HK-2 (cell line): ENCODE results near the gene SLC39A3.

Source experiments
- DNase-seq: peaks from one replicate; pipeline ENCODE4 v3.0.0-alpha.2; 2018; ENCODE audit not compliant: unreplicated experiment

Gene SLC39A3

DNA sequence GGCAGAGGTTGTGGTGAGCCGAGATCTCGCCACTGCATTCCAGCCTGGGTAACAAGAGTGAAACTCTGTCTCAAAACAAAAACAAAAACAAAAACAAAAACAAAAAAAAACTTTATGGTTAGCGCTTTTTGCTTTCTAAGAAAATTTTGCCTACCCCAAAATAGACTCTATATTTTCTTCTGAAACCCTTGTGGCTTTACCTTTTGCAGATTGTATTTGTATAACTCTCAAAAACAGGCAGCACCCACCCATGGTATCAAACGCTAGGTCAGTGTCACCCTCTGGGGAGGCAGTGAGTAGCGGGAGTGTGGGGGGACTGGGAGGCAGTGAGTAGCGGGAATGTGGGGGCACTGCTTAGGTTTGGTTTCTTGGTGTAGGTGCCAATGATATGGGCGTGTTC is 7.5 kb upstream of the SLC39A3 start:
- no peak for DNase-seq

DNA sequence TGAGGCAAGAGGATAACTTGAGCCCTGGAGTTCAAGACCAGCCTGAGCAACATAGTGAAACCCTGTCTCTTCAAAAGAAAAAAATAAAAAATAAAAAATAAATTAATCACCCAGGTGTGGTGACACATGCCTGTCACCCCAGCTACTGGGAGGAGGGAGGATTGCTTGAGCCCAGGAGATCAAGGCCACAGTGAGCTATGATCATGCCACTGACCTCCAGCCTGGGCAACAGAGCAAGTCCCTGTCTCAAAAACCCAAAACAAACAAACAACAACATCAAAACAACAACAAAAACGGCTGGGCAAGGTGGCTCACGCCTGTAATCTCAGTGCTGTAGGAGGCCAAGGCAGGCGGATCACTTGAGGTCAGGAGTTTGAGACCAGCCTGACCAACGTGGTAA is 4.3 kb upstream of the SLC39A3 start:
- DNase-seq, result no peak

DNA sequence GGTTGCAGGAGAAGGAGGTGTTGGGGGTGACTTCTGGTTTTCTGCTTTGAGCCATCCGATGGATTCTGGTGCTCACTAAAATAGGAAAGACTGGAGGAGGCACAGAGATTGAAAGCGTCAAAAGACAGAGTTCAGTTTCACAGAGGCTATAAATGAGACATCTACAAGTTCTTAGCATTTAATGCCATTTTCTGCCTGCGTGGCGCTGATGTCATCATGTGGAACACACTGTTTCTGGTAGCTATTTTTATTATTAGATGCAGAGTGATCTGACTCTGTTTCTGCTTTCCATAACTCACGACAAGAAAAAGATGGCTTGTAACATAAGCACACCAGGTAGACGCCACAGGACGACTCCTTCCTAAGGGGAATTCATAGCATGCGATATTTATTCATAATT is 3.3 kb upstream of the SLC39A3 start:
- no peak for DNase-seq

DNA sequence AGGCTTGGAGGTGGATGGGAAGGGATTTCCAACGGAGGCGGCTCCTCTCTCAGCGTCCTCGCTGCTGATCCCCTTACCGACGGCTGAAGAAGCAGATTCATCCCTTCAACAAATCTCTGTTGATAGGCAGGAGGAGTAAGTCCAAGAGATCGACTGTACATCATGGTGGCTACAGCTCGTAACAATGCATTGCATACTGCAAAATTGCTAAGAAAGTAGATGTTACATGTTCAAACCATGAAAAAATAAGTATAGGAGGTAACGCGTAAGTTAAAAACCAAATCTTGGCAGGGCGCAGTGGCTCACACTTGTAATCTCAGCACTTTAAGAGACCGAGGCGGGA is 468 bp upstream of the SLC39A3 start:
- DNase-seq, result no peak

DNA sequence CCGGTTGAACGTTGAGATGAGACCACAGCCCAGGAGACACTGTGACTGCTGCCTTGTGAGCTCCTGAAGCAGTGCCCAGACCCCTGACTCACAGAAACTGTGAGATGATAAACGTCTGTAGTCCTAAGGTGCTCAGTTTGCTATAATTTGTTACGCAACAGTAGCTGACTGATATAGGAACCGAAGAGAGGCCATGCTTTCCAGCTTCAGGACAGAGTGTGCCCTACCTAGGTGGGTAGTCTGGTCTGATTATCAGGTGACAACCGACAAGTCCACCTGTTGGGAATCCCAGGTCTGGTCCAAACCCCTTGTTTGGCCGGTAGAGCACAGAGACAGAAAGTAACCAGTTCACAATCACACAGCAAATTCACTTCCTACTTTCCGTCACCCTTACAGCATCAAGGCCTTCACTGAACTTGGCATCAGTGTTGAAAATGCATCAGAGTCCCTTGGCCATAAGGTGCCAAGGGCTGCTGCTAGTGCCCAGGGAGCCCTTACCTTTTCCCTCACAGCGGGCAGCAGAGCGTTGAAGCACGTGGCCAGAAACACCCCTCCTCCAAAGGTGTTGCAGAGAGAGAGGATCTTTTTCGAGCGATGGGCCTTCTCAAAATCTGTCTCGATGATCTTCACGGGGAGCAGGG is 3.1 kb downstream of the SLC39A3 start:
- DNase-seq, result no peak

DNA sequence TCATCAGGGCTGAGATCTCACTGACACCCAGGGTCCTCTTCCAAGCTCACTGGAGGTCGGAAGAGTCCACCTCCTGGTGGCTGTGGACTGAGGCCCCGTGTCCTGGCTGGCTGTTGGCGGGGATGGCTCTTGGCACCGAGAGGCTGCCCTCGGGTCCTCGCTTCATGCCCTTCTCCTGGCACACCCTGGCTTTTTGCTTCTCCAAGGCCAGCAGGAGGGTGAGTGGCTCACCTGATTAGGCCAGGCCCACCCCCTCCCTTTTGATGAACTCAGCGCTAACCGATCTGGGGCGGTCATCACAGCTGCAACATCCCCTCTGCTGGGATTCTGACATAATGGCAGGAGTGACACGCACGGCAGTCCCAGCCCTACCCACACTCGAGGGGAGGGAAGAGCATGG is 4.4 kb downstream of the SLC39A3 start:
- no peak for DNase-seq

DNA sequence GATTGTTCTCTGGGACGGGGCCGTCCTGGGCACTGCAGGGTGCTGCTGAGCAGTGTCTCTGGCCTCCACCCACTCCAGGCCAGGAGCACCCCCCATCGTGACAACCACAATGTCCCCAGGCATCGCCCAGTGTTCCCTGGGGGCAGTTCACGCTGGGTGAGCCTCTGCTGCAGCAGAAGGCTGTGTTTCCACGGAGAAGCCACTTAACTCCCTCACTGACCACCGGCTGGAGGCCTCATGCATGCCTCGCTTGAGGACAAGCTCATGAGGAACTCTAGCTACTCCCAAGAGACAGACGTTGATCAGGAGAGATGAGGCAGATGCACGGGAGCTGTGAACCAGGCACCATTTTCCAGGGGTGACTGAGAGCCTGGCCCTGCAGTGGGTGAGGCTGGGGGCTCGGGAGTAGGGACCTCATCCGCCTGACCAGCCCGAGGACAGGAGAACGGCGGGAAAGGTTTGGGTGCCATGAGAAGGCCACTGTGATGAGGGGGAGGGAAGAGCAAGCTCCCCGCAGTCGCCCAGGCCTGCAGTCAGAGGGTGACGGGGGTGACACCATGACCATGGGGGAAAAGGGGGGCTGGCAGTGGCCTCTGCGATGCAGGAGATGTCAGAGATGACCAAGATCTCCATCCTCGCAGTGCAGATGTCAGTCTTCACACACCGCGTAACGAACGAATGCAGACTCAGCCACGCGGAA is 5.1 kb downstream of the SLC39A3 start:
- no peak for DNase-seq

DNA sequence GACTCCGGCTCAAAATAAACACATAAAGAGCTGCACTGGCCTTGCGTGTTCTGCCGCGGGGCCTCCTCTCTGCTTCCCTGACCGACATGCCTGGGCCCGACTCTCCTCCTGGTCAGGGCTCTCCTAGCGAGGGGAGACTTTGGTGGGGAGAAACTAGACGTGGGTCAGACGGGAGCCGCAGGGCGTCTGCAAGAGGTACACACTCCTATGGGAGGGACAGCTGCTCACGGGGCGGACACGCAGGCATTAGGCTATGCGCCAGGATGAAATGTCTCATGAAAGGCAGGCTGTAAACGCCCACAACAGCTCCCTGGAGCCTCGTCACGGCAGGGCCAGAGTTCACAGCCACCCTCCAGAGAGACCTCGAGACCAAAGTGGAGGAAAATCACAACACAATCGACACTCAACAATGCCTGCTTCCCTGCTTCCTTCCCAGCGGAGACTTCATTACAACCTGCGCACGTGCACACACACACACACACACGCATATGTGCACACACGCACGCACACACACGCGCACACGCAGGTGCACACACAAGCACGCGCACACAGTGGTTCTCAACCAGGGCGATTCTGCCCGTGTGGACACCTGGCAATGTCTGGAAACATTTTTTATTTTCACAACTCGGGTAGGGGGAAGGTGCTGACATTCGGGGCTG is 5.8 kb downstream of the SLC39A3 start:
- no peak for DNase-seq

DNA sequence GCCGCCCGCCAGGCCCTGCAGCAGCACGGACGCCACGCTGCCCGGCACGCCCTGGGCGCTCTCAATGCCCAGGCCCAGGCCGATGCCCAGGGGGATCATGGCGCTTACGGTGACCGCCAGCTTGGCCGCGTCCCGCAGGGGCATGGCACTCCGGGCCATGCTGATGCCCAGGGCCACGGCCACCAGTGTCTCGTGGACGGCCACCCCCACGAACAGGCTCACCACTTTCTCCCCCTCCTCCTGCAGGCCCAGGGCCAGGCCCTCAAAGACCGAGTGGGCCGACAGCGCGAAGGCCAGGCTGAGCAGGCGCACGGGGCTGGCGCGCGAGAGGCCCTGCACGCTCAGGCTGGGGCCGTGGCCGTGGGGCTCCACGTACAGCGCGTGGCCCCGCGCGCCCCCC is 6.9 kb downstream of the SLC39A3 start:
- no peak for DNase-seq

DNA sequence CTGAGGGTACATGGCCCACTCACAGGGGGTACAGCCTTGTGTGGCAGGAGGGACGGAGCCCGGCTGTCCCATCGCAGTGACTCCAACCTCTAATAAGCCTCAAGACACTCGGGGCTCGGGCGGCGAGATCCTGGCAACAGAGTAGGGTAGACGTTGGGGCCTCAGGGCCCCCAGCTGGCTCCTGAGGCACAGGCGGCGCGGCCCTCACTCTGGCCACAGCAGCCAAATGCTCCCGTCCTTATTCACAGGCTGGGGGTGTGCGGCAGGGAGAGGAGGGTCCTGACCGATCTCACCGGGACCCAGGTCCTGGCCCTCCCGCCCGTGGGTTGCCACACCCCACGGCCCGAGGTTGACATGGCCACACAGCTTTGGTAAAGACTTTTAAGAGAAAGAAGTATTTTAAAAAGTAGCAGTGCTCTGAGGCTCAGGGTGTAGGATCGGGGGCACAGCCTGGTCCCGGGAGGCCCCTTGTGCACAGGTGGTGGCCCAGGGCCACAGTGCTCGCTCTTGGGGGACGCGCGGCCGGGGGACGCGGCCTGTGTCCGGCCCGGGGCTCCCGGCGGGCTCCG is 7.6 kb downstream of the SLC39A3 start:
- no peak for DNase-seq

DNA sequence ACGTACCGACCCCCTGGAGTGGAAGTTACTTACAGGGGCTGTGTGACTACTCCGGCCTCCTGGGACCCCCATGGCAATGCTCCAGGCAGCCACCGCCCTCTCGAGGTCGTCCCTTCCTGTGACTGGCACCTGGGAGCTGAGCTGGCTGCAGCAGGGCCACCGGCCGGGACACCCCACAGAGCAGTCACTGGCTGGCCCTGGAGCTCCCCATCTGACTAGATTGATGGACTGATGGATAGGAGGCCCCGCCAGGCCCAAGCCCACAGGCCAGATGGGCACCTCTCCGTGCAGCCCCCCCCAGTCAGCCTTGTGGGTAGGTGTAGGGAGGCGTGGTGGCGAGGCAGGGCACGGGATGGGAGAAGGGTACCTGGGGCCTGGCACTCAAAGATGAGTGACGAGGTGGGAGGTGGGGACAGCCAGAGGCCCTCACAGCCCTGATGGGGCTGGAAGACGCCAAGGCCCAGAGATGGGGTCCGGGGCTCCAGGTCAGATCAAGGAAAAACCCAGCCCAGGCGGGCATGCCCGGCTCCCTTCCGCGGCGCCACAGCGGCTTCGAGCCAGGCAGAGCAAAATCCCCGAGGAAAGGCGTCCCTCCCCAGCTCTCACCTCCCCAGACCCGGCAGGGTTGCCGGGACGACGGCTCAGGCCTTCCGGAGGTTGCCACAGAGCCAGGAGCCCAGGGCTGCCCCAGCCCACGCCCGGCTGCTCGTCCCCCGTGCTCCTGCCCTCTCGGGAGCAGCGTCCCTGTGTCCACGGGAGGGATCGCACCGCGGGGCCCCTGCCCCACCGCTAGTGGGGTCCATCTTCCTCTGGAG is 8.4 kb downstream of the SLC39A3 start:
- DNase-seq, result no peak

DNA sequence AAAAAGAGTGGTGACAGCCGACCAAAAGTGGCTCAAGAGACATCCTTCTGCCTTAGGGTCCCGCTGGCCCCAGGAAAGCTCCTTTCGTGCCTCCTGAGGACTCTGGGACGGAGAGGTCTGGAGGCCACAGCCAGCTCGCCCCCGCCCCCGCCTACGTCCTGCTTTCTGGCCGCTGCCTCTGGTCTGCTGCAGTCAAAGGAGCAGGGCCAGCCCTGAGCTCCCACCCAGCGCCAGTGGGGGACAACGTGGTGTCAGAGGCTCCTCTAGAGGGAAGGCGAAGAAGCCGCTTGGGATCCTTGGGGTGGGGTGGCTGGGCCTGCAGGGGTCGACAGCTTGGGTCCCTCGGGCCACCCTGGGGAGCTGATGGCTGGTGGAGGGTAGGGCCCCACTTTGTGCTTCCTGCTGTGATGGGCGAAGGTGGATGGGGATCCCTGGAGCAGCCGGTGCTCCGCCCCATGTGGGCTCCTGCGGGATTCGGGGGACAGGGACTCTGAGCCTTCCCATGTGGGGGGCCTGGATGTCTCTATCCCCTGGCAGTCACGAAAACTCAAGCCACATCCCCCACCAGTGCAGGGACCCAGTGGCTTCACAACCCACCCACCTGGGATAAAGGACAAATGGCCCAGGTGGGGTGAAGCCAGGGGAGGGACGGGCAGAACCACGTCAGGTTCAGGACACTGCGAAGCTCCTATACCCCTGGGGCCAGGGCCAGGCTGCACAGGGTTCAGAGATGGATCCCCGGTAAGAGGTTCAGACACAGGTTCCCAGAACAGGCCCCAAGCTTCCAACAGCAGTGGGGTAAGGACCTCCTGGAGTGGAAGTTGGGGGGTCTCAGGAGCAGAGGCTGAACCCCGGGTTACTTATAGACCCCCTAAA is 9.6 kb downstream of the SLC39A3 start:
- DNase-seq, result no peak

DNA sequence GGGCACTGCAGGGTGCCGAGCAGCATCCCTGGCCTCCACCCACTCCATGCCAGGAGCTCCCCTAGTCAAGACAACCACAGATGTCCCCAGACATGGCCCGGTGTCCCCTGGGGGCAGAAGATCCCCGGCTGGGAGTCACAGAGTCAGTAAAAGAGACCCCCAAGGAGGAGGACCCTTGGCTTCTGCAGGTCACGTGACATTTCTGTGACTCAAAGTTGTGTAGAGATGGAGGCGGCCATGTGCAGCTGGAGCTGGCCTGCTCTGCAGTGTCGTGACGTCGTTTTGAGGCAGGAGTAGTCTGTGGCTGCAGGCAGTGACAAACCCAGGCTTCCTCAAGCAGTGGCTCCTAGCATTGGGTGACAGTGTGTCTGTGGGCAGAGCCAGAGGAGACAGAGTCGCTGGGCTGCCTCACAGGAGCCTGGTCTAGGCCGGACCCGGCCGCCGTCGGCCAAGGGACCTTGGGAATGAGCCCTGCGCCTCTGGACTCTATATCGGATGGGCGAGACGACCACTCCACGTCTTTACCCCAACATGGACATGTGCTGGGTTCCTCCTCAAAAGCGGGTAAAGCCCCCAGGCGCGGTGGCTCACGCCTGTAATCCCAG is 10.9 kb downstream of the SLC39A3 start:
- no peak for DNase-seq

DNA sequence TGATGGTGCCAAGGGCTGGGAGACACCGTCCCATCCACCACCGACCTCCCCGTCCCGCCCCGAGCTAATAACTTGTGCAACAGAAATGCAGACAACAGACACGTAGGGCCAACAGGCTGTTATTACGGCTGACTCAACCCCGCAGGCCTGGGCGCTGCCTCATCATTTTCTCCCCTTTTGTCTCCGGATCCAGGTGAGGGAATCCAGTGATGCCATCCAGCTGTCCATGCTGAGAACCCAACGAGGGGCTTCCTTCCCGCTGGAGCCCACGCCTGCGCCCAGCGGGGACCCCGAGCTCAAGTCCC is 12.2 kb downstream of the SLC39A3 start:
- DNase-seq, result no peak

DNA sequence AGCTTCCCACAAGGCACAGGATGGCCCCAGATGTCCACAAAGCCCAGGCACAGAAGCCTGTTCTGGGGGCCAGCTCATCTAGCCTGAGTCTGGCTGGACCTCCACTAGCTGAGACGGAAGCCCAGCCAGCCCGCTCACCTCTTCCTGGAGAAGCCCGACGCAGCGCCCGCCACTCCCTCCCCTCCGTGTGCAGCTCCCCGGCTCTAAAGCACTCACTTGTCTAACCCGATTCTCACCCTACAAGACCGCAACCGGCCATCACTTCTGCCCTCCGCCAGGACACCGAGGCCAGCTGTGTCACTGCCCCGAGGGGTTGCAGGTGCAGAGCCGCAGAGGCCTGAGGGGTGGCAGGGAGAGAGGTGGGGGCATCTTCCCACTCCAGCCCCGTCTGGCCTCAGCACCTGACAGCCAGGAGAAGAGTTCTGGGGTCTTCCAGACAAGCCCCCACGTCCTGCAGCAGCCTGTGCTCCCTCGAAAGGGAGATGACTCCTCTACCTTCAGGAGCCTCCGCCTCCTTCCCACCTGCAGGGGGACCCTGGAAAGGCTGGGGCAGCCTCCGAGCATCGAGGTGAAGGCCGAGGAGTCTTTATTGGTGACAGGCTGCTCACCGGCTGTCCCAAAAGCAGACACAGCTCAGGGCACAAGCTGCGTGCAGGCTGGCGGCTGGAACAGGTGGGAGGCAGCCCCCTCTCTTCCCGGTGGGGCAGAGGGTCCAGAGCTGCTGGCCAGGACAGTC is 12.7 kb downstream of the SLC39A3 start:
- no peak for DNase-seq

DNA sequence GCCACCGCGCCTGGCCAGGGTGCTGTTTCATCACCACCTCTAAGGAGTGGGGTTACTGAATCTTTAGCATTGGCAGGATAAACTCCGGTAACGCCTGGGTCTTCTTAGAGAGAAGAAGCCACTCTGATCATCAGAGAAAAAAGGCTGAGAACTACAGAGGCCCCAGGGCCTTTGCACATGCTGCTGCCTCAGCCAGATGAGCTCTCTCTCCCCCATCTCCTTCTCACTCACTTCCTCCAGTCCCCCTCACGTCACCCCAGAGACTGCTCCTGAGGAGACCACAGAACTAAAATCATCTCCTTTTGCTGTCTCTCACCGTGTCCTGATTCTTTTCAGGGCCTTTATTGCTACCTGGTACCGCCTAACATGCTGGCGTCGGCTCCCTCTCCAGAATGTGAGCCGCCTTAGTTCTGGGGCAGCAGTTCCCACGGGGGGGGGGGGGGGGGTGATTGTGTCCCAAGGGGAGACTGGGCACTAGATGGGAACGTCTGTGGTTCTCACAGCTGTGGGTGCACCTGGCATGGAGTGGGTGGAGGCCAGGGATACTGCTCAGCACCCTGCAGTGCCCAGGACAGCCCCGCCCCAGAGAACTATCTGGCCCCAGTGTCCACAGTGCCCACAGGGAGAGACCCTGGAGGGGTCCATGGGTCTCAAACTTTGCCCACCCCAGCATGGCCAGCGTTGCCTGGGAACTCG is 13.5 kb downstream of the SLC39A3 start:
- no peak for DNase-seq

DNA sequence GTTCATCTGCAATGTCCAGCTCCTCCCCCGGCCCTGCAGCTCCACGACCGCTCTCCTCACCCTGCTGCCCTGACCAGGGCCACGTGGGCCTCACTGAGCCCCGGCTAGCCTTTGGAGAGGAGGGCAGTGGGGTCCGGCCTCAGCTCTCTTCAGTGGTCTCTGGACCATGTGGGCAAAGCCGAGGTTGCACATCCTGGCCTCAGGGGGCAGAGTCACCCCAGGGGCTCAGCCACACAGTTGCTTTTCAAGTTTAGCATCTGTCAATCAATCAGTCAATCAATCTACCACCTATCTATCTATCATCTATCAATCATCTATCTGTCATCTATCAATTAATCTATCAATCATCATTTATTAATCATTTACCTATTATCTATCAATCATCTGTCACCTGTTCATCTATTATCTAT is 15.7 kb downstream of the SLC39A3 start:
- no peak for DNase-seq

DNA sequence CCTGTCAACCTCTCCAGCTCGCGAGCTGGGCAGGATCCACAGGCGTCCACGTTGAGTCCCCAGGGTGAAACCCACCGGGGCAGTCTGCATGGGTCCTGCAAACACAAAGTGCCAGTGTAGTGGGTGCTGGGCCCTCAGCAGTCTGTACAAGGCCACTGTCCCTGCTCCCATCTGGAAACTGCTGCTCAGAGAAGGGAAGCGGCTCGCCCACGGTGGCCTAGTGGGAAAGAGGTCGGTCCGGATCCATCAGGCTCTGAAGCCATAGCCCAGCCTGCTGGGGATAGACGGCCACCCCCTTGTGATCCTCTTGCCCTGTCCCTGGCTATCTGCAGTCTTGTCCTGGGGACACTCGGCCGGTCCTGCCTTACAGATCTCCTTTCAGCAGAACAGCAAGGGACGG is 16.1 kb downstream of the SLC39A3 start:
- DNase-seq, result no peak

DNA sequence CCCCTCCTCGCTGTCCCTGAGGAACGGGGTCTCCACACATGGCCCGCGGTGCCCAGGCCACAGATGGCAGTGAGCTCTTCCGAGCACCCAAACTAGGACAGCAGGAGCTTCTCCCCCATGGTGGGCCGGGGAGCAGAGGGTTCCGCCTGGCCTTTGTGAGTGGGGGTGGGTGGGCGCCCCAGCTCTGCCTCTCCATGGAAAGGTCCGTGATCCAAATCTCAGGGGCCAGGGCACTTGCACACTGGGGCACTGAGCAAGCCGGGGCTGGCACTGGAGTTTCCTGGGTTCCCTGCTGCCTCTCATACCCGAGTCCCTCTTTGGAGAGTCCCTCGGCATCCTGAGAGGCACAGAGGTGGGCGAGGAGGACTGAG is 16.5 kb downstream of the SLC39A3 start:
- DNase-seq, result no peak
